Measurements from ENCODE around the gene ABI1. TPM values are rescaled to one million over a fixed set of nuclear protein-coding genes. Genes with fewer than 3 reads are reported as not detected.

Gene ABI1
- total RNA-seq, 1 experiment from 2014 or later, result 36.9 TPM

DNA sequence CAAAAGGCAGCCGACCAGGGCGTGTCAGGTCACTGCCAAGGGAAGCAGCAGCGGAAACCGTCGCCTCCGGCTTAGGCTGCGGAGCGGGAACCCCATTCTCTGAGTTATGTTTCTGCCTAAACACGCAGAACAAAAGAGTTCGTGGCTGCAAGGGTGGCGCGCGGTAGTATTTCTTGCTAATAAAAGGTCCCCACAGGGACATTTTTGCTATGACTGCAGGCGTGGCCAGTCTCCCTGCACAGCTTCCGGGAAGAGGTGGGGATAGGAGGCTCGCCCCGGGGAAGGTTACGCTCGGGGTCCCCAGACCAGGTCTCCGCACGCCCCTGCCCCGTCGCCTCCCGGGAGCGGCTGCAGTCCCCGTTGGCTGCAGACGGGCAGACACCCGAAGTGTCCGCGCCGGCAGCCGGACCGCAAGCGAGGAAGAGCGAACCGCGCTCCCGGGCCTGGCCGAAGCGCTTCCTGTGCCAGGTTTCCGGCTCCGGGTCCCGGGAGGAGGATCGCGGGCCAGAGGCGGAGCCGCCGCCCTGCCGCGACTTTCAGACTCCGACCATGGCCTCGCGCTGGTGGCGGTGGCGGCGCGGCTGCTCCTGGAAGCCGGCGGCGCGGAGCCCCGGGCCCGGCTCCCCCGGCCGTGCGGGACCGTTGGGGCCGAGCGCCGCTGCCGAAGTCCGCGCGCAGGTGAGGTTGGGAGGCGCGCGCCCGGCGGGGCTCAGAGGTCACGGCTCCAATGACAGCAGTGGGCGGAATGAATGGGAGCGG, 163.4 kb downstream of the ABI1 start, which contains the start of gene PDSS1:
TSS of gene PDSS1 (plus strand) at position 539 of the 759 bp plus-strand sequence. CDS start at position 550, 11 bp downstream.
- peaks cover 7 to 15% of the 10 kb centered on the region in 2 experiments; a peak in 3 of 4 replicates for H3K4me1 Mint-ChIP-seq
- Histone ChIP-seq H3K23me2 (ENCODE audit: insufficient read length, low read depth, low read length, poor library complexity, severe bottlenecking) (peaks cover 6% of the 10 kb centered on the region), H3K4ac (ENCODE audit: low read depth, low read length) (no peak within 1 kb of the TSS), H2BK5ac (ENCODE audit: insufficient read length, low read length) (no peak within 1 kb of the TSS), H2AFZ (ENCODE audit: low read length) (peak within 1 kb of the TSS; percentile 32), H4K8ac (replicated peaks; ENCODE audit: insufficient read length, low read depth, low read length) (no peak within 1 kb of the TSS), H3K9ac (ENCODE audit: extremely low read depth, insufficient read length, low read length) (peak within 1 kb of the TSS; percentile 69), H2BK15ac (ENCODE audit: low read depth, low read length) (no peak within 1 kb of the TSS), H2BK120ac (ENCODE audit: low read depth, low read length, poor library complexity, severe bottlenecking) (no peak within 1 kb of the TSS), H3K4me2 (ENCODE audit: insufficient read depth, insufficient read length, low read length) (peak within 1 kb of the TSS; percentile 93), H2BK12ac (ENCODE audit: insufficient read length, low read depth, low read length) (no peak within 1 kb of the TSS), H4K91ac (ENCODE audit: insufficient read length, low read depth, low read length) (no peak within 1 kb of the TSS), H3K23ac (ENCODE audit: insufficient read length, low read depth, low read length) (no peak within 1 kb of the TSS), H3K4me1 (ENCODE audit: insufficient read depth, low read length) (no peaks in the 10 kb centered on the region), H2BK20ac (ENCODE audit: low read depth, low read length, poor library complexity, severe bottlenecking) (no peak within 1 kb of the TSS), H3K79me2 (ENCODE audit: insufficient read depth, low read length) (peaks cover 23% of the 10 kb centered on the region; the same call in 1 of the 2 replicates), H2AK5ac (ENCODE audit: insufficient read length, low read length) (no peak within 1 kb of the TSS), H3K79me1 (ENCODE audit: insufficient read depth, low read depth, low read length, poor library complexity, severe bottlenecking) (peaks cover 5% of the 10 kb centered on the region), H3T11ph (ENCODE audit: low read length) (no peak within 1 kb of the TSS), H3K56ac (ENCODE audit: insufficient read length, low read depth, low read length) (no peak within 1 kb of the TSS), H3K9me3 (ENCODE audit: control insufficient read depth, low read depth, low read length) (no peaks in the 10 kb centered on the region), H4K20me1 (ENCODE audit: control insufficient read depth, insufficient read depth, insufficient read length) (no peaks in the 10 kb centered on the region), H3K14ac (ENCODE audit: insufficient read depth, low read length) (peak within 1 kb of the TSS; percentile 32; the same call in 1 of the 2 replicates), H4K5ac (ENCODE audit: insufficient read length, low read depth, low read length) (no peak within 1 kb of the TSS), H3K27ac (ENCODE audit: insufficient read length, low read depth, low read length) (no peak within 1 kb of the TSS), H3K27me3 (ENCODE audit: insufficient read depth, low read length) (no peaks in the 10 kb centered on the region), H3K18ac (ENCODE audit: insufficient read length, low read depth, low read length) (no peak within 1 kb of the TSS)
- peak within 1 kb of the TSS; percentile 94 to 97 for H3K4me3 Mint-ChIP-seq
- peaks cover 0 to 7% of the 10 kb centered on the region in 2 experiments; a peak in 3 of 5 replicates for H3K9me3 Mint-ChIP-seq
- peaks cover 22 to 25% (median 24%) of the 10 kb centered on the region in 3 experiments for H3K36me3 Mint-ChIP-seq (ENCODE audit: insufficient read depth in 1 of 3, low read depth in 3 of 3)
- peak within 1 kb of the TSS; percentile 35 to 97 (median 92); a peak in 6 of 7 replicates for H3K27ac Mint-ChIP-seq
- no peaks in the 10 kb centered on the region for H3K27me3 Mint-ChIP-seq (ENCODE audit: low read depth)
- DNase-seq, result peak; percentile 63
- TF ChIP-seq, protein P1, sequence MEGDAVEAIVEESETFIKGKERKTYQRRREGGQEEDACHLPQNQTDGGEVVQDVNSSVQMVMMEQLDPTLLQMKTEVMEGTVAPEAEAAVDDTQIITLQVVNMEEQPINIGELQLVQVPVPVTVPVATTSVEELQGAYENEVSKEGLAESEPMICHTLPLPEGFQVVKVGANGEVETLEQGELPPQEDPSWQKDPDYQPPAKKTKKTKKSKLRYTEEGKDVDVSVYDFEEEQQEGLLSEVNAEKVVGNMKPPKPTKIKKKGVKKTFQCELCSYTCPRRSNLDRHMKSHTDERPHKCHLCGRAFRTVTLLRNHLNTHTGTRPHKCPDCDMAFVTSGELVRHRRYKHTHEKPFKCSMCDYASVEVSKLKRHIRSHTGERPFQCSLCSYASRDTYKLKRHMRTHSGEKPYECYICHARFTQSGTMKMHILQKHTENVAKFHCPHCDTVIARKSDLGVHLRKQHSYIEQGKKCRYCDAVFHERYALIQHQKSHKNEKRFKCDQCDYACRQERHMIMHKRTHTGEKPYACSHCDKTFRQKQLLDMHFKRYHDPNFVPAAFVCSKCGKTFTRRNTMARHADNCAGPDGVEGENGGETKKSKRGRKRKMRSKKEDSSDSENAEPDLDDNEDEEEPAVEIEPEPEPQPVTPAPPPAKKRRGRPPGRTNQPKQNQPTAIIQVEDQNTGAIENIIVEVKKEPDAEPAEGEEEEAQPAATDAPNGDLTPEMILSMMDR (conservative IDR thresholded peaks at IDR 0.05), result no peak
- WGBS (ENCODE audit: extremely low coverage, insufficient read length, low lambda C conversion rate), result no CpG with 5 or more reads among the region's 82 CpGs

Data from H9 (cell line).